ENCODE measurements around the gene TM4SF18. TPM values are rescaled to one million over a fixed set of nuclear protein-coding genes. Genes with fewer than 3 reads are reported as not detected.

TM4SF18 gene
- total RNA-seq, 6 experiments from 2014 or later = 0.05 to 0.19 (median 0.09) TPM; not detected in 2

GRCh38 chr3:149280671-149281349, 52.6 kb downstream of the TM4SF18 start:
- Mint-ChIP-seq H3K27ac (no peak overlapping the region), H3K4me1 (ENCODE audit: low read depth) (peaks cover 20% of the 10 kb centered on the region), H3K36me3 (ENCODE audit: low read depth) (peaks cover 5% of the 10 kb centered on the region; the same call in 1 of the 2 replicates), H3K9me3 (no peaks in the 10 kb centered on the region; the same call in 1 of the 2 replicates), H3K27me3 (ENCODE audit: insufficient read depth) (no peaks in the 10 kb centered on the region; the same call in 1 of the 2 replicates), H3K4me3 (no peak overlapping the region)
- no peak for TF ChIP-seq CTCF (IDR thresholded peaks at IDR 0.05)
- DNase-seq = no peak

- Mint-ChIP-seq H3K27ac (no peak overlapping the region), H3K9me3 (no peaks in the 10 kb centered on the region), H3K4me3 (no peak overlapping the region), H3K4me1 (ENCODE audit: low read depth) (peaks cover 30% of the 10 kb centered on the region), H3K27me3 (ENCODE audit: insufficient read depth) (no peaks in the 10 kb centered on the region; the same call in 1 of the 2 replicates), H3K36me3 (ENCODE audit: low read depth) (no peaks in the 10 kb centered on the region)
- no peak for TF ChIP-seq CTCF (IDR thresholded peaks at IDR 0.05)
- DNase-seq = no peak
Observed at GRCh38 chr3:149278911-149279310, 54.5 kb downstream of the TM4SF18 start.

- Mint-ChIP-seq H3K9me3 (no peaks in the 10 kb centered on the region), H3K27ac (peak overlapping the region; percentile 45), H3K27me3 (ENCODE audit: insufficient read depth) (no peaks in the 10 kb centered on the region; the same call in 1 of the 2 replicates), H3K4me3 (peak overlapping the region; percentile 14), H3K36me3 (ENCODE audit: low read depth) (no peaks in the 10 kb centered on the region), H3K4me1 (ENCODE audit: low read depth) (peaks cover 45% of the 10 kb centered on the region)
- DNase-seq = peak; percentile 43
- TF ChIP-seq CTCF (IDR thresholded peaks at IDR 0.05) = no peak
Observed at GRCh38 chr3:149277331-149277813, 56.1 kb downstream of the TM4SF18 start.

- no peak overlapping the region for H3K27ac Mint-ChIP-seq
- H3K9me3 Mint-ChIP-seq = no peaks in the 10 kb centered on the region
- no peak for TF ChIP-seq CTCF (IDR thresholded peaks at IDR 0.05)
- H3K36me3 Mint-ChIP-seq (ENCODE audit: low read depth) = no peaks in the 10 kb centered on the region
- DNase-seq = no peak
- peaks cover 48% of the 10 kb centered on the region for H3K4me1 Mint-ChIP-seq (ENCODE audit: low read depth)
- no peak overlapping the region for H3K4me3 Mint-ChIP-seq
- no peaks in the 10 kb centered on the region; the same call in 1 of the 2 replicates for H3K27me3 Mint-ChIP-seq (ENCODE audit: insufficient read depth)
Observed at GRCh38 chr3:149276619-149277018, 56.8 kb downstream of the TM4SF18 start.

GRCh38 chr3:149274220-149274619, 59.2 kb downstream of the TM4SF18 start:
- no peak overlapping the region for H3K4me3 Mint-ChIP-seq
- H3K36me3 Mint-ChIP-seq (ENCODE audit: low read depth) = no peaks in the 10 kb centered on the region
- no peak overlapping the region for H3K27ac Mint-ChIP-seq
- DNase-seq = no peak
- H3K9me3 Mint-ChIP-seq = no peaks in the 10 kb centered on the region
- TF ChIP-seq CTCF (IDR thresholded peaks at IDR 0.05) = no peak
- H3K27me3 Mint-ChIP-seq (ENCODE audit: insufficient read depth) = no peaks in the 10 kb centered on the region; the same call in 1 of the 2 replicates
- peaks cover 57% of the 10 kb centered on the region for H3K4me1 Mint-ChIP-seq (ENCODE audit: low read depth)
